Measurements from ENCODE around the gene HAUS8. TPM values are rescaled to one million over a fixed set of nuclear protein-coding genes. Genes with fewer than 3 reads are reported as not detected.
A peak's percentile ranks its signal among the peaks of the same experiment; 100 is the strongest.

Gene HAUS8
- total and polyA plus RNA-seq, 2 of the 8 experiments (the other 6 are each of a cell fraction or from before 2014, with no cell fraction given): 18.4 to 23.2 TPM

- Histone ChIP-seq H4K91ac (replicated peaks; ENCODE audit: insufficient read length, low read length) (no peak overlapping the region), H2BK12ac (ENCODE audit: low read depth, low read length) (0 out of 2 replicates have a peak overlapping the region, but pooled peaks have one; percentile 17), H3K36me3 (ENCODE audit: control insufficient read depth in 2 of 4, insufficient read depth in 4 of 4, low read length in 3 of 4) (no peaks in the 10 kb centered on the region; a peak in 1 of 8 replicates), H4K8ac (ENCODE audit: extremely low read depth, insufficient read depth, low read length) (peak overlapping the region; percentile 15; the same call in 1 of the 2 replicates), H2AFZ (ENCODE audit: low read length) (no peak overlapping the region), H3K23ac (ENCODE audit: insufficient read length) (no peak overlapping the region), H3K4me3 (ENCODE audit: extremely low read depth in 1 of 4, insufficient read depth in 2 of 4, low read depth in 3 of 4, low read length in 4 of 4) (no peak overlapping the region), H3K56ac (replicated peaks; ENCODE audit: insufficient read length, low read depth, low read length) (no peak overlapping the region), H3K23me2 (ENCODE audit: low read depth, low read length) (no peaks in the 10 kb centered on the region), H3K14ac (ENCODE audit: insufficient read length) (no peak overlapping the region), H3K4ac (replicated peaks; ENCODE audit: insufficient read length, low read depth, low read length) (no peak overlapping the region), H3K79me1 (ENCODE audit: low read depth, low read length) (peaks cover 28% of the 10 kb centered on the region), H4K20me1 (replicated peaks in 1 of 2; ENCODE audit: control insufficient read depth in 1 of 2, insufficient read depth in 2 of 2, low read length in 2 of 2) (peaks cover 13 to 34% of the 10 kb centered on the region in 2 experiments), H2AK5ac (ENCODE audit: low read depth, low read length) (no peak overlapping the region), H3K9me3 (ENCODE audit: insufficient read depth in 2 of 2, low read depth in 1 of 2, low read length in 1 of 2) (no peaks in the 10 kb centered on the region), H4K5ac (ENCODE audit: insufficient read length, low read depth, low read length) (no peak overlapping the region), H3K27me3 (replicated peaks in 1 of 4; ENCODE audit: control insufficient read depth in 3 of 4, extremely low read depth in 1 of 4, insufficient read depth in 3 of 4, low read length in 3 of 4) (no peaks in the 10 kb centered on the region), H2BK20ac (ENCODE audit: low read length) (no peak overlapping the region), H3K27ac (ENCODE audit: low read depth, low read length) (no peak overlapping the region), H3K9ac (replicated peaks in 1 of 4; ENCODE audit: extremely low read depth in 1 of 4, low read depth in 3 of 4, low read length in 3 of 4) (no peak overlapping the region), H3K4me1 (replicated peaks in 1 of 4; ENCODE audit: control insufficient read depth in 3 of 4, insufficient read depth in 4 of 4, low read length in 3 of 4) (peaks cover 0 to 5% (median 2%) of the 10 kb centered on the region in 4 experiments; a peak in 3 of 7 replicates), H2BK120ac (replicated peaks; ENCODE audit: low read depth, low read length) (no peak overlapping the region), H2BK5ac (ENCODE audit: low read depth, low read length) (no peak overlapping the region), H3K18ac (ENCODE audit: extremely low read depth, low read length) (no peak overlapping the region), H3K4me2 (ENCODE audit: insufficient read depth in 1 of 2, low read depth in 2 of 2, low read length in 2 of 2) (no peak overlapping the region), H2BK15ac (ENCODE audit: low read length) (no peak overlapping the region), H3K79me2 (ENCODE audit: control insufficient read depth in 1 of 2, insufficient read depth in 2 of 2, low read length in 2 of 2) (peaks cover 4 to 75% of the 10 kb centered on the region in 2 experiments; a peak in 2 of 4 replicates)
- DNase-seq (ENCODE audit: low read depth in 1 of 2, low spot score in 2 of 2) (no peak), FAIRE-seq (no peak)
- POLR2A ChIA-PET (ENCODE audit: partially characterized antibody): no interaction called here
- CTCF ChIA-PET (ENCODE audit: partially characterized antibody): no interaction called here
- WGBS, 2 experiments (ENCODE audit: extremely low coverage in 1 of 2, insufficient coverage in 1 of 2, insufficient read length in 1 of 2, insufficient replicate concordance in 2 of 2, low coverage in 1 of 2, low lambda C conversion rate in 2 of 2, missing lambda C conversion rate in 1 of 2): 83% methylated on average over 19 of the region's 20 CpGs; no CpG with 5 or more reads in 1 of the 2 experiments
- TF ChIP-seq EP300 (IDR thresholded peaks at IDR 0.05; ENCODE audit: borderline replicate concordance in 1 of 2, low read depth in 2 of 2, low read length in 2 of 2): no peak
- no peak for TF ChIP-seq KDM4A (IDR thresholded peaks at IDR 0.05; ENCODE audit: low read depth, low read length, severe bottlenecking)
- TF ChIP-seq RBBP5 (IDR thresholded peaks at IDR 0.05; ENCODE audit: borderline replicate concordance, low read depth, low read length): no peak
- no peak for TF ChIP-seq KDM5A (IDR thresholded peaks at IDR 0.05; ENCODE audit: low read length)
- no peak for TF ChIP-seq CHD1 (IDR thresholded peaks at IDR 0.05; ENCODE audit: low read depth, low read length)
- no peak for TF ChIP-seq TCF12 (IDR thresholded peaks at IDR 0.05; ENCODE audit: low read depth, low read length)
- TF ChIP-seq RNF2 (IDR thresholded peaks at IDR 0.05; ENCODE audit: borderline replicate concordance, low read depth, low read length, missing control alignments, poor library complexity, severe bottlenecking): no peak
- TF ChIP-seq RFX5 (IDR thresholded peaks at IDR 0.05; ENCODE audit: borderline replicate concordance, low read depth, low read length): no peak
- no peak for TF ChIP-seq FOSL1 (IDR thresholded peaks at IDR 0.05; ENCODE audit: insufficient read depth, low read depth, low read length)
- TF ChIP-seq POLR2AphosphoS5 (IDR thresholded peaks at IDR 0.05; ENCODE audit: low read depth, low read length): no peak
- TF ChIP-seq BCL11A (IDR thresholded peaks at IDR 0.05; ENCODE audit: low read depth in 2 of 2, low read length in 2 of 2): no peak
These were observed 6.7 kb upstream of the HAUS8 start for GRCh38 chr19:17081672-17082630.

Data from H1 (cell line).